ENCODE results near the gene ALCAM.

ALCAM gene

GRCh38 chr3:105619651-105620050 lies 252.9 kb downstream of the ALCAM start:
- Histone ChIP-seq H3K79me2 (ENCODE audit: insufficient read depth, low read depth) (no peaks in the 10 kb centered on the region), H3K9ac (no peak overlapping the region), H3K4me1 (ENCODE audit: low read depth, poor library complexity, severe bottlenecking) (no peaks in the 10 kb centered on the region), H4K20me1 (ENCODE audit: insufficient read depth) (no peaks in the 10 kb centered on the region), H3K4me2 (no peak overlapping the region), H3K27me3 (ENCODE audit: insufficient read depth, low read depth) (no peaks in the 10 kb centered on the region), H2AFZ (ENCODE audit: low read depth) (no peak overlapping the region), H3K4me3 (IDR thresholded peaks at IDR 0.05; ENCODE audit: insufficient read depth, low read depth, low read length) (no peak overlapping the region), H3K36me3 (ENCODE audit: insufficient read depth) (no peaks in the 10 kb centered on the region), H3K27ac (no peak overlapping the region)
- TF ChIP-seq CTCF (conservative IDR thresholded peaks at IDR 0.05; ENCODE audit: low read depth, low read length), result no peak

- no peak for TF ChIP-seq CTCF (conservative IDR thresholded peaks at IDR 0.05; ENCODE audit: low read depth, low read length)
These were observed 253.5 kb downstream of the ALCAM start for GRCh38 chr3:105620236-105620635.

GRCh38 chr3:105622169-105622568 lies 255.5 kb downstream of the ALCAM start:
- no peaks in the 10 kb centered on the region for H3K4me1 ChIP-seq (ENCODE audit: low read depth, poor library complexity, severe bottlenecking)
- H3K36me3 ChIP-seq (ENCODE audit: insufficient read depth), result no peaks in the 10 kb centered on the region
- no peak overlapping the region for H2AFZ ChIP-seq (ENCODE audit: low read depth)
- H4K20me1 ChIP-seq (ENCODE audit: insufficient read depth), result no peaks in the 10 kb centered on the region
- H3K9ac ChIP-seq, result no peak overlapping the region
- no peak overlapping the region for H3K4me3 ChIP-seq (IDR thresholded peaks at IDR 0.05; ENCODE audit: insufficient read depth, low read depth, low read length)
- no peak for TF ChIP-seq CTCF (conservative IDR thresholded peaks at IDR 0.05; ENCODE audit: low read depth, low read length)
- H3K27ac ChIP-seq, result no peak overlapping the region
- no peak overlapping the region for H3K4me2 ChIP-seq
- no peaks in the 10 kb centered on the region for H3K27me3 ChIP-seq (ENCODE audit: insufficient read depth, low read depth)
- no peaks in the 10 kb centered on the region for H3K79me2 ChIP-seq (ENCODE audit: insufficient read depth, low read depth)

More at GRCh38 chr3:105620236-105620635, 253.5 kb downstream of the ALCAM start:
- no peaks in the 10 kb centered on the region for H3K27me3 ChIP-seq (ENCODE audit: insufficient read depth, low read depth)
- no peaks in the 10 kb centered on the region for H4K20me1 ChIP-seq (ENCODE audit: insufficient read depth)
- H3K27ac ChIP-seq, result no peak overlapping the region
- no peak overlapping the region for H3K4me2 ChIP-seq
- no peaks in the 10 kb centered on the region for H3K79me2 ChIP-seq (ENCODE audit: insufficient read depth, low read depth)
- no peaks in the 10 kb centered on the region for H3K36me3 ChIP-seq (ENCODE audit: insufficient read depth)
- no peaks in the 10 kb centered on the region for H3K4me1 ChIP-seq (ENCODE audit: low read depth, poor library complexity, severe bottlenecking)
- no peak overlapping the region for H2AFZ ChIP-seq (ENCODE audit: low read depth)
- H3K9ac ChIP-seq, result no peak overlapping the region
- no peak overlapping the region for H3K4me3 ChIP-seq (IDR thresholded peaks at IDR 0.05; ENCODE audit: insufficient read depth, low read depth, low read length)

Data from KMS-11 (cell line).